Endothelial cell of coronary artery (primary cell): ENCODE results near the gene TIAL1. TPM values are rescaled to one million over a fixed set of nuclear protein-coding genes. Genes with fewer than 3 reads are reported as not detected.

Source experiments
- total RNA-seq: library from RNA; depleted of rRNA; stranded (reverse); fragments of >200 nt; gene quantifications from 2 replicates; pipeline ENCODE4 v1.2.3, GENCODE V29; 2014

TIAL1 gene
- 20.7 and 33.7 TPM in 2 replicates for total RNA-seq

GRCh38 chr10:119596537-119597404, at the start of gene TIAL1:
Gene TIAL1 (minus strand): TSS chr10:119596964. CDS start chr10:119596465, 499 bp downstream.

GRCh38 chr10:119542357-119542987, 54.3 kb downstream of the TIAL1 start, which contains the start of gene RGS10:
Gene RGS10 (minus strand): TSS chr10:119542719. CDS start chr10:119542638, 81 bp downstream.

Other genes starting within 250 kb of the TIAL1 start
- 25.1 and 35.4 TPM in 2 replicates for gene RGS10, start 54.2 kb downstream of the TIAL1 start, total RNA-seq
- gene BAG3, start 54.4 kb upstream of the TIAL1 start, total RNA-seq = 10.3 and 12.4 TPM in 2 replicates
- 14.9 and 18.8 TPM in 2 replicates for gene INPP5F, start 129.1 kb upstream of the TIAL1 start, total RNA-seq